CD1c-positive myeloid dendritic cell (primary cell): ENCODE measurements around the gene CRYGS.
"Not testable (repeated sequence)": the region's sequence is repeated elsewhere in the genome, so short reads cannot be mapped to it uniquely, and the experiment has no call there.

Experiments
- DNase-seq: peaks from one replicate; pipeline ENCODE4 v3.0.0-alpha.2; 2016; ENCODE audit errors: extremely low spot score

The CRYGS gene

DNA sequence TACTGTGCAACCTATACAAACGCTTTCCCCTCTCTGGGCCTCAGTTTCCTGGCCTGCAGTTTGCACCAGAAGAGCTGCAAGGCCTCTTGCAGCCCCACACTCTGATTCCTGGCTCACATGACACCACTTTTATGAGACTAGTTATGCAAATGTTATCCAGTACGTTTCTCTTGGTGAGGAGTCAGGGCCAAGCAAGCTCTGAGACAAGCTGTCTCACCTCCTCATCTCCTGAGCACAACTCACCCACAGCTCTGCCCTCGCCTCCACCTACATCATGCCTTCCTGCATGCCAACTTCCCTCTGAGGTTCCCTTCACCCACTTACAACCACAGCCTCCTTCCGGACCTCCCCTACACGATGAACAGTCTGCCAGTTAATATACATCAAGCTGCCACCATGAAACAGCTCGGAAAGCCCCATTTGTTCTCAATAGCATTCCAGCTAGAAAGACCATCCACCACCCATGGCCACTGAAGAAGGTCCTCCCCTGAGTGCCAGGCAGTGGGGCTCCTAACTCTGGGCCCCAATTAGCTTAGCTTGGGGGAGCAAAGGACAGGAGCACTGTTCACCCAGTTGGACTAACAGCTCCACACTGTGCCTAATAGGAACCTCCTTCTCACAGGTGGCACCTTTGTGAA lies 25.0 kb downstream of the CRYGS start:
- peak; percentile 42 for DNase-seq

DNA sequence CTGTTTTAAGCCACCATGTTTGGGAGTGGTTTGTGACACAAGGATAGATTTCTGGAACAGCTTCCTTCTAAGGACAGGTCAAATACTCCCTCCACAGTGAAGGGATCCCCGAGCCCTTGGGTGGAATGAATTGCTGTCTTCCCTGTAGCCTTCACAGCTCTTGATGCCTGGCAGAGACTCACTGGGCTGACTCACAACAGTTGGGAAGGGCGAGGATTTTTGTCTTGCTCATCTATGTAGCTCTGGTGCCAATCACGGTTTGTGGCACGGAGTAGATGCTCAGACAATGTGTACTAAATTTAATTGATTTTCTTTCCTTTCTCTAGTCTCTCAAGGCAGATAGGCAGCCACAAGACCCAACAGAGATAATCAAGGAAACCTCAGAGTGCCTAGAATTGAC lies 27.0 kb downstream of the CRYGS start:
- no peak for DNase-seq

DNA sequence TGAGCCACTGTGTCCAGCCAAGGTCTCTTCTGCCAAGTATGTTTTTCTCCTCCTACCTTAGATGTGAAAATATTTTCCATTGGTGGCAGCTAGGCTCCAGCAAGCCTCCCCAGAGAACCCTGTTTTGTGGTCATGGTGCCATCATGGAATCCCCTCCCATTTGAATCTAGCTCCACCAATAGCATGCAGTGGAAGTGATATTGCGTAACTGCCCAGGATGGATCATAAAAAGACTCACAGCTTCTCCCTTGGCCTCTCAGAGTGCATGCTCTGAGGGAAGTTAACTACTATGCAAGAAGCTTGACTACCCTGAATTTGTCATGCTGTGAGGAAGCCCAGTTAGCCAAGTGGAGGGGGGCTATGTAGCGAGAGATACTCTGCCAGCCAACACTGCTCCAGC lies 27.5 kb downstream of the CRYGS start:
- no peak for DNase-seq

DNA sequence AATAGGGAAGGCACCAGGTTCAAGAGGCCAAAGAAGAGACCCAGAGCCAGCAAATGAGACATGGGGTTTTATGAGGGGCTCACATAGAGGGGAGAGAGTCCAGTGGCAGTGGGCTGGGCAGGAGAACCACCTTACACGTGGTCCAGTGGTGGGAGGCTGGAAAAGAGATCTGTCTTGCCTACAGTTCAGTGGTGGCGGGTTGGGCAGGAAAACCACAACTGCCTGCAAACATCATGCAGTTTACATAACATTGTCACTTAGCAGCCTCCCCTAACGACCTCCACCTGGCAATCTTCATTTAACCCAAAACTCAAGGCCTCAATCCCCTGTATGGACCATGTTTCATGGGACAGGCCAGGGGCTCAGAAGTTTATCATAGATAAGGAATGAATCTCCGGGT lies 29.1 kb downstream of the CRYGS start:
- no peak for DNase-seq

DNA sequence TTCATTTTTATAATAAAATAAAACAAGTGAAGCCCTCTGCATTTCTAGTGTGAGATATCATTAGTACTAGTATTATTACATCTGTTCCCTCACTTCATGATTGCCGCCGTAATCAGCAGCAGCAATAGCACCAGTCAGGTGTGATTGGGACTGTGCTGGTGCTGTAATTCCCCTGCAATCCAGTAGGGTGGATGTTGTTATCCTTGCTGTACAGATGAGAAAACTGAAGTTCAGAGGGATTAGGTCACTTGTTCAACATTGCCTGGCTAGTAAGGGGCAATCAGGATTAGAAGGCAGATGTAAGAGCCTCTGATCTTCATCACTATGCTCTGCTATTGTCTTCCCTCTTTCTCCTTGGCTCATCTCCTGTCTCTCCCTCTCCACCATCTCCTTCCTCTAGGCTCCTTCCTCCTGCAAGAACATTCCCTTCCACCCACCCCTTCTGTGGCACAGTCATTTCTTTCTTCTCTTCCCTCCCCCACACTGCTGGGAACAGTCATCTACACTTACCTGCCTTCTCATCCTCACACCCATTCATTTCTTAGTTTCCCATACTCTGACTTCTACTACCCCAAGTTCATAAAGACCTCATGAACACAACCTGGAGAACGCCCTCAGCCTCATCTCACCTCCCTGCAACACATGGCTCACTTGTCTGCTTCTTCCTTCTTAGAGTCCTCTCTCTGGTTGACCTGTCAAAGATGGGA lies 29.7 kb downstream of the CRYGS start:
- DNase-seq = no peak

DNA sequence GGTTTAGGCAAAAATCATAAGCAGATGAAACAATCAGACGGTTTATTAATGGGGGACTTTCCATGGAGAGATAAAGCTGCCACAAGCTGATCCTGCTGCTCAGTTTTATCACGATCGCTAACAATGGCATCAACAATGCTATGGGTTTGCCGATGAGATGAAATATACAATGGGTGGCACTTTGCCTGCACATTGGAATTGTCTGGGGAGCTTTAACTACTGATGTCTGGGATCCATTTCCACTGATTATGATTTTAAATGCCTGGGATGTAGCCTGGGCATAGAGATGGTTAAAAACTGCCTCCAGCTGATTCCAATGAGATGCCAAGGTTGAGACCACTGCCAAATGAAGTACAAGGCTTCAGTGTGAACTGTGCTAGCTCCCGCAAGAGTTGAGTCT lies 30.8 kb downstream of the CRYGS start:
- no peak for DNase-seq

DNA sequence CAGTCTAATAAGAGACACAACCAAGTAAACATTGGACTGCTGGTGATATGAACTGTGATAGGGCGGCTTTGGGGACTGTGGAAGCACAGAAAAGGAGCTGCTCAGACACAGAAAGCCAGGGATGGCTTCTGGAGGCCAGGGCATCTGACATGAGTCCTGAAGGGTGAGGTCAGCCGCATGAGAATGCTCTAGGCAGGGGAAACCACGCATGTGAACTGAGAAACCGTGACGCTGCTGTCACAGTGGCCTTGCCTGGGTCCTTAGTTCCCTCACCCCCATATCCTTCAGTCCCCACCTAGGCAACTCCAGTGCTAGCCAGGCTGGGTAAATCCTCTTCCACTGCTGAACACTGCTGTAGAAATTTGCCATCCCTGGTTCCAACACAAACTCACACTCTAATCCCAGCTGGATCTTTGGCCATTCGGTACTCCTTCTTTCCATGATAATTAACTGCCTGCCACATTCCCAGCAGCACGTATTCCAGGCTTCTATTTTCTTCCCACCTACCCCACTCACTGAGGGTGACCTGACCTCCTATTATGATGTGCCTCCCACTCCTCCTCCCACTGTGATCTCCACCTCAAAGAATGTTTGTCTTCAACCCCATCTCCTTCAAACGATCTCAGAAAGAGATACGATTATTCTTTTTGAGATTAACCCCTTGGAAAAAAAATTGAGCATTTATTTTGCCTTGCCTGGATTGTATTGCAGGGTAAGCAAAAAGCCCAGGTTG lies 31.4 kb downstream of the CRYGS start:
- DNase-seq = no peak

DNA sequence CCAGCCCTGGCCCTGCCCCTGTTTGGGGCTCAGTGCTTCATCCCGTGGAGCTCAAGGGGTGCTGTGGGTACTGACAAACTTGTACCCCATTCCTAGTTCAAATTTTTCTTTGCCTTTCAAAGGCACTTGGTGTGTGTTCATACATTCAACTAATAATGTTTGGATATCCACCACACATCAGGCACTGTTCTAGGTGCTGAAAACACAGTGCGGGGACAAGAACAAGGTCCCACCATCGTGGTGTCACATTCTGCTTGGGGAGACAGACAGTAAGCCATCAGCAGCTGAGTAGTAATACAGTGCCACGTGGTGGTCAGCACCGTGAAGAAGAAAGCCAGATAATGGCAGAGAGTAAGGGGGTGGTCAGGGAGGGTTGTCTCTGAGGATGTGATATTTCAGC lies 32.5 kb downstream of the CRYGS start:
- no peak for DNase-seq

DNA sequence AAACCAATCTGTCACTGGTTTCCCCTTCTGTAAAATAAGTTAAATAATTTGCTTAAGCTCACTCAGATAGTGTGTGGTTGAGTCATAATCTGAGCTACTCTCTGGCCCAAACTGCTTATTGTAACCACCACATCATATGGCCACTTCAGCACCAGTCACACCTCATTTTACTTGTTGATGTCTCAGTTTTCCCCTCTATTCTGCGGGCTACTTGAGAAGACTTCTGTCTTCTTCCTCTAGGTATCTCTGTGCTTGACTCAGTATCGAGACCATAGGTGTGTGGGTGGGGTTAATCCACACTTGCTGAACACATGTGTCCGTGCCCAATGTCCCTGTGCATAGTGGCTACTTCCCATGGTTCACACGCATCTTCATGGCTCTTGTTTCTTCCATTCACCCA lies 32.9 kb downstream of the CRYGS start:
- no peak for DNase-seq

DNA sequence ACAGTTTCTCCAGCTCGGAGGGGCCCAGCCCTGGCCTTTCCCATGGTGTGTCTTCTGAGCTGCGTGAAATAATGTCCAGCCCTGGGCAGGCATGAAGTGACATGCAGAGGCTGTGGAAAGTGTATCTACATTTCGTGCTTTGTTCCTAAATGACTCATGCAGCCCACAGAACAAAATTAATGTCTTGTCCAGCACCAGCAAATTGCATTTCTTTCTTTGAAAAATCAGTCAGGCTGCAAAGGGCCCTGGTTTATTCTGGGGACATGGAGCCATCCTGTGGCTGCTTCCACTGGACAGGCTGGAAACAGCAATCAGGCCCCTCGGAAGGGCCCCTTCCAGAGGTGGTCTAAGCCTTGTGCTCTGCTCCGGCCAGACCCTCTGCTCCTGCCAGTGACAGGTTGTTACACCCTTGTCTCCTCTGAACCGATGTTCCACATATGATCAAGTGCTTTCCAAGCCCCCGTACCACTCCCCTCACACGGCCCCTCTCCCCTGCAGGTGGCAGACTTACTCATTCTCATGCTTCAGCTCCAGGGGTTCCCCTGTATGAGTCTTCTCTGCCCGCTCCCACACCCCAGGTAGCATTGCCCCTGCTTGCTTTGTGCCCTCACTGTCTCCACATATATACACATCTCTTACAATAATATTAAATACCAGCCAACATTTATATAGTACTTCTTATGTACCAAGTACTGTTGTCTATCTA lies 33.7 kb downstream of the CRYGS start:
- no peak for DNase-seq

DNA sequence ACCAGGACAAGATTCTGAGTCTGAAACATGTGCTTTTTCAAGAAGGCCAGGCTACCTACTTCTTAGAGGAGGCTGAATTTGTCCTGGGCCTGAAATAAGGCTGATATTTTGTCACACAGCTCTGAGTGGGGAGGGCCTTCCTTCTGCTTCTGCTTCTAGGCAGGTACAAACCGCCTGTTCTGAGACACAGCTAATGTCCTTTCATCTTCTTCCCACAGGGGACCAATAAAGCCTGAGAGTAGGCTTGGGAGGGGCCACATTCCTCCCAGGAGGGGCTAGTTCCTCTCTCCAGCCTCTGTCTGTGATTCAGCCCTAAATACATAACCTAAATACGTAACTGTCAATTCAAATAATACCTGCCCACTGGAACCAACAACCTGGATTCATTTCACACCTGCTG lies 34.8 kb downstream of the CRYGS start:
- DNase-seq = no peak

DNA sequence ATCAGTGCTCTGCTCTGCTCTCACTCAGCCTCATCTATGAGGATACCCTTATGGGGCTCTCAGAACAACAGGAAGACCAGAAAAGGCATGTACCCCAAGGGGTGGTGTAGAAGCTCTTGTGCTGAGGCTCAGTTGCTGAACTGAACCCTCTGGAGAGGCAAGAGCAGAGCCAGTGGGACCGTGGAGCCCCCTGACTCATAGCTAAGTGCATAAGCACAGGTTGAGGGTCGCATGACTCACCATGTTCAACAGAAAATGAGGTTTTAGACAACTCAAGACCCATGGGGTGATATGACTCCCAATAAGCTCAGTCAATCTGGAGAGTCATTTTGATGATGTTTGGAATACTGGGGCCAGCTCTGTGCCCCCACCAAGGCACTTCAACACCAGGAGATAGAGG lies 37.3 kb downstream of the CRYGS start:
- no peak for DNase-seq

DNA sequence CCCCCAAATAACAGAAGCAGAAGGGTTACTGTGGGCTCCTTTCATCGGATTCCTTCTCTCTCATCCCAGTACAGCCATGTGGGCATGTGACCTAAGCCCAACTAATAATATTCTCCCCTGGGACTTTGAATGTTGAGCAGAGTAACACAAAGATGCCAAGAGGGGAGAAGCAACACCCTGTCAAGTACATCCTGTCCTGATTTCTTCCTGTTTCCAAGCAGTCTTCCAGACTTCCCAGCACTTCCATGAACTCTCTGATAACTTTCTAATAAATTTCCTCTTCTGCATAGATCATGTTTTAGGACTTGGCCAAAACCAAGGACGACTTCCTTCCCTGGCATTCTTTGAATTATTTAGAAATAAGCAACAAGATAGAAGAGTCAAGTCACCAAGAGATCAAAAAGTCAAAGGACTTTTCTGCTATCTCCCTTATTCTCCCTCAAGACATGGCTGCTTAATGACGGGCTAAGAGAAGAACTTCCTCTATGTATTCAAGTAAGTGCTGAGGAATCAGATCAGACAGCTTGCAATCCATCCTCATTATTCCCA lies 37.9 kb downstream of the CRYGS start:
- no peak for DNase-seq

DNA sequence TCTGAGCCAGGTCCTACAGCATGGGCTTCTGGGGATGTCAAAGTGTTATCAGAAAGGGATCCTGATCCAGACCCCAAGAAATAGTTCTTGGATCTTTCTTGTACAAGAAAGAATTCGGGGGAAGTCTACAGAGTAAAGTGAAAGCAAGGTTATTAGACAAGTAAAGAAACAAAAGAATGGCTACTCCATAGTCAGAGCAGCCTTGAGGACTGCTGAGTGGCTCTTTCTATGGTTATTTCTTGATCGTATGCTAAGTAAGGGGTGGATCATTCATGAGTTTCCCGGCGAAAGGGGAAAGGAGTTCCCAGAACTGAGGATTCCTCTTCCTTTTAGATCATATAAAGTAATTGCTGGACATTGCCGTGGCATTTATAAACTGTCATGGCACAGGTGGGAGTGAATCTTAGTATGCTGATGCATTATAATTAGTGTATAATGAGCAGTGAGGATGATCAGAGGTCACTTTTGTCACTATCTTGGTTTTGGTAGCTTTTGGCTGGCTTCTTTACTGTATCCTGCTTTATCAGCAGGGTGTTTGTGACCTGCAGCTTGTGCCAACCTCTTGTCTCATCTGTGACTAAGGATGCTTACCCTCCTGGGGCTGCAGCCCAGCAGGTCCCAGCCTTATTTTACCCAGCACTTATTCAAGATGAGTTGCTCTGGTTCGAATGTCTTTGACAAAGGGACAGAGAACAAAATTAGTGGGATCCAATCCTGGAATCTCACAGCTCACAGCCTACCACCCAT lies 41.0 kb downstream of the CRYGS start:
- no peak for DNase-seq

DNA sequence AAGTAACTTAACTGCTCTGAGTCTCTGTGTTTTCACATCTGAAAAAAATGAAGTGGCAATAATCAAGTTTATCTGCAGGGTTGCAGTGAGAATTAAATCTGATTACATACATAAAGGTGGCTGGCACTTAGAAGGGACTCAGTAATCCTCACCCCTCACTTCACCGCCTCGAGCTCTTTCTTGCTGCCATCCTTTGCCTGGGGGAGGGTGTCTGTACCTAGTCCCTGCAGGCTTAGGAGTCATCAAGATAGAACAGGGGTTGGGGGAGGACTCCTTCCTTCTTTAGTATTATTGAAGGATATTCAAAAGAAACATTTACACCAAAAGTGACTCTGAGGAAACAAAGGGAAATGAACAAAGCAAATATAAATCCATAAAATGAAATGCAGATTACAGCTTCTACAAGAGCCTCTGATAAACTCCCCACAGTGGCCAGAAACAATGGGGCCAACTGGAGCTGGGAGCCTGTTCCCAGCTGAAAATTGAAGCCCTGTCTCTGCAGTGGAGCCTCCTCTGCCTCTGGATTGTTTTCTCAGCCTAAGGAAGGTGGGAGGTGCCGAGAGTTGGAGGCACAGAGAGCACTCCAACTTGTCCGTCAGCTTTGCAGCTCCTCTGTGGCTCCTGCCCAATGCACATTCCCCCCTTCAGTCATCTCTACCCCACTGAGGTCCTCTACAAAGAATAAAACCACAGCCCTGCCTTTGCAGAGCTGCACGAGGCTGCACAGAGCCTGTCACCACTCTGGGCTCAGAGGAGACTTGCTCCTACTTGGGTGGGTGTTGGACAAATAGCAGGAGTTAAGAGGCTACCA lies 41.8 kb downstream of the CRYGS start:
- no peak for DNase-seq

DNA sequence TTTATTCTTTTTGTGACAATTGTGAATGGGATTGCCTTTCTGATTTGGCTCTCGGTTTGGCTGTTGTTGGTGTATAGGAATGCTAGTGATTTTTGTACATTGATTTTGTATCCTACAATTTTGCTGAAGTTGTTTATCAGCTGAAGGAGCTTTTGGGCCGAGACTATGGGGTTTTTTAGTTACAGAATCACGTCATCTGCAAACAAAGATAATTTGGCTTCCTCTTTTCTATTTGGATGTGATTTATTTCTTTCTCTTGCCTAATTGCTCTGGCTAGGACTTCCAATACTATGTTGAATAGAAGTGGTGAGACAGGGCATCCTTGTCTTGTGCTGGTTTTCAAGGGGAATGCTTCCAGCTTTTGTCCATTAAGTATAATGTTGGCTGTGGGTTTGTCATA lies 44.2 kb downstream of the CRYGS start:
- DNase-seq = not testable (repeated sequence)

DNA sequence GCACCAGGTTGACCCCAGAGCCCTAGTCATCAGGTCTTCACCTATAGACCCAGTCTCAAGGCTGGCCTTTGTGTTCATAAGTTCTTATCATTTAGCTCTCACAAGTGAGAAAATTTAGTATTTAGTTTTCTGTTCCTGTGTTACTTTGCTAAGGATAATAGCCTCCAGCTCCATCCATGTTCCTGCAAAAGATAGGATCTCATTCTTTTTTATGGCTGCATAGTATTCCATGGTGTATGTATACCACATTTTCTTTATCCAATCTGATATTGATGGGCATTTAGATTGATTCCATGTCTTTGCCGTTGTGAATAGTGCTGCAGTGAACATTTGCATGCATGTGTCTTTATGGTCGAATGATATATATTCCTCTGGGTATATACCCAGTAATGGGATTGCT lies 46.2 kb downstream of the CRYGS start:
- not testable (repeated sequence) for DNase-seq

DNA sequence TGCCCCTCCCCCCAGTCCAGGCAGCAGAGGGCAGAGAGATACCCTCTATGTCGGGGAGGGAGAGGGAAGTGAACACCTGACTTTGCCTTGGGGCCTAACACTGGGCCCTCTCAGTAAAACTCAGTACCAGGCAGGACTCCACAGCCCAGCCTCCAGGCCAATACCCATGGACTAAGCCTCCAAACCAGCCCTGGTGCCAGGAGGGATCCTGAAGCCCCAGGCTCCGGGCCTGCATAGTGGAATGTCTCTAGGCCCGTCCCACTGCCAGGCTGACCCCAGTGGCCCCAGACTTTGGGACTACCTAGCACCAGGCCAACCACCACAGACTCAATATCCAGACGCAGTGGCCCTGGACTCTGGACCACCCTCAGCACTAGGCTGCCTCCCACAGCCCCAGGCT lies 46.6 kb downstream of the CRYGS start:
- no peak for DNase-seq

DNA sequence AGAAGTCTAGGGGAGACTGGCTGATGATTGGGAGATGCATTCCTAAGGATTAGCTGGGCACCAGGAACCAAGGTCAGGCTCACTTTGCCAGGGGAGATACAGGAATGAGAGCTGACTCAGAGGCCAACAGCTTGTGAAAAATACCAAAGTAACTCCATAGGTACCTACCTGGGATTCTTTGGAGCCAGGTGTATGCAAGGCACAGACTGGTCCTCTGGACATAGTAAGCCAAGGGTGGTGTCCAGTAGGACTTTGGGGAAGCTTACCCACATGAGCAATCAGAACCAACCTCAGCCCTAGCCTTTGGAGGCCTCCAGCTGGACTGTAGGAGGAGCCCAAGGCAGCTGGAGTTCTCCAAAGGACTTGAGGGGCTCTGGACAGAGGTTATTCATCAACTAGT lies 47.5 kb downstream of the CRYGS start:
- DNase-seq = no peak

DNA sequence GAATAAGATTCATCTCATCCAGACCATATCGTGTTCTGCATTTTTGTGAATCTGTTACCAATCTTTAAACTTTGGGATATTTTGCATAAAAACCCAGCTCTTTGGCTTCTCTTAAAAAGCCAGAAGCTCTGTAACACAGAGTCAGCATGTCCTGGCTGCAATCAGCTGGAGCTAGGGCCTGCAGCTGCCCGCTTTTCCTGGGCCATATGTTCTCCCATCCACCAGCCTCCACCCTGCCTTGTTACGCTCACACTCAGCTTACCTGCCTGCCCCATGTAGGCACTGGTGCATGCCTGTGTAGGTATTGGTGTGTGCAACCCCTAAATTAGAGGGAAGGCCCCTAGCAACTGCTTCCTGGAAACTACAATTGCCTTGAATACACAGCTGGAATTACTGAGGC lies 48.2 kb downstream of the CRYGS start:
- DNase-seq = no peak
